ENCODE results near the gene ITPKB. TPM values are rescaled to one million over a fixed set of nuclear protein-coding genes. Genes with fewer than 3 reads are reported as not detected.

The ITPKB gene
- total RNA-seq, 2 experiments from 2014 or later = 31.0 to 31.9 TPM

DNA sequence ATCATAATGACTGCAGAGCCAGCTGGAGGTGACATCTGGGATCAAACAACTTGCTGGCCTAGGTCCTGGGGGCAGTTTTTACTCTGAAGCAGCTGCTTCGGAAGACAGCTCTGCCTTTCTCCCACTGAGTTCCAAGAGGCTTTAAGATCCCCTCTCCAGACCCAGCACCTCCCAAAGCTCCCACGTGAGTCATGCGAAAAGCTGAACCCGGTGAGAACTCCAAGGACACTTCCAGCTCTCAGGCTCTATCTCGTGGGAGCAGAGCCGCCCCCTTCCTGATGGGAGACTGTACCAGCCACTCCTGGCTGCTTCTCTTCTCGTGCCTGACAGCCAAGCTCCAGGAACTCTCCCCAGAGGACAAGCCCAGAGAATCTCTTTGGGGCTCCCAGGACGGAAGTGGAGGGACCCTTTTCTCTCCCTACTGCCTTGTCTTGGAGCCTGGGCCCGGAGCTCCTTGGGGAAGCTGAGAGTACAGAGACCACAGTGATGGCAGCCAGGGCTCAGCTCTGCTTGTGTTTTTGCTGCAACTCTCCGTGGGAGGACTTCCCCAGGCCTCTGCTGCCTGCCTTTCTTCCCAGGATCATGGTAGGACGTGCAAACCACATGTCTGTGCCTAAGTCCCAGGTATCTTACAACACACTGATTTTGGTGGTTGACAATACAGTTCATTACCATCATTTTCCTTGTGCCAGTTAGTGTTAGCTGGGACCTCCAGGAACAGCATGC, 149.9 kb downstream of the ITPKB start:
- Mint-ChIP-seq H3K4me1 (no peaks in the 10 kb centered on the region), H3K36me3 (ENCODE audit: low read depth) (no peaks in the 10 kb centered on the region), H3K27me3 (no peaks in the 10 kb centered on the region), H3K4me3 (no peak overlapping the region), H3K27ac (no peak overlapping the region), H3K9me3 (ENCODE audit: low read depth) (no peaks in the 10 kb centered on the region)
- intact Hi-C loops (cut with DNase I, micrococcal nuclease) = no loop called here
- ATAC-seq (no peak), DNase-seq (no peak)
- CTCF ChIA-PET = interaction anchor here (0.8 kb wide), 3 partner anchors 8 to 46 kb away, joined by 3 read pairs; no protein-coding TSS in a partner anchor
- POLR2A ChIA-PET = no interaction called here

GRCh38 chr1:226588484-226588883, 150.6 kb downstream of the ITPKB start:
- Mint-ChIP-seq H3K36me3 (ENCODE audit: low read depth) (no peaks in the 10 kb centered on the region), H3K4me1 (no peaks in the 10 kb centered on the region), H3K27me3 (no peaks in the 10 kb centered on the region), H3K9me3 (ENCODE audit: low read depth) (no peaks in the 10 kb centered on the region), H3K4me3 (no peak overlapping the region), H3K27ac (no peak overlapping the region)
- intact Hi-C loops (cut with DNase I, micrococcal nuclease) = no loop called here
- CTCF ChIA-PET = interaction anchor here (0.8 kb wide), 1 partner anchor 45 kb away, joined by 3 read pairs; no protein-coding TSS in a partner anchor
- ATAC-seq = no peak
- DNase-seq = no peak
- POLR2A ChIA-PET = no interaction called here

GRCh38 chr1:226586650-226587422, 152.2 kb downstream of the ITPKB start:
- no peak overlapping the region for H3K27ac Mint-ChIP-seq
- H3K9me3 Mint-ChIP-seq (ENCODE audit: low read depth) = no peaks in the 10 kb centered on the region

DNA sequence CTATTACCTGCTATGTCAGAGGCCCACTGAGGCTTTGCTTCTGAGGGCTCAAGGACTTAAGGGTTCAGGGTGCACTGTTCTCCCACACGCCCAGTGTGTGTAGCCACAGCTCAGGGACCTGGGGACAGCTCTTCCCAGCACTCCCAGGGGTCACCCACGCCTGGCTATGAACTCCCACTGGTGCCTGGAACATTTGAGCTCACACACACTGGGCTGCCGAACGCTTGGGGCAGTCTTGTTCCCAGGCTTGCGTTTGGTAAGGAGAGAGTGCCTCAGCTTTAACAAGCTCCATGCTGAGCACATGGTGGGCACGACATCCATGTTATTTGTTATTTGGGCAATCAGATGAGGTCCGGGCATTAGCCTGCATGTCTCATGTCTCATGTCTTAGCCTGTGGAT, 153.0 kb downstream of the ITPKB start:
- DNase-seq = no peak
- ChIA-PET POLR2A (no interaction called here), CTCF (interaction anchor here (1.0 to 2.1 kb wide), 2 partner anchors 23 to 28 kb away, joined by 3 to 6 read pairs; no protein-coding TSS in a partner anchor)
- Mint-ChIP-seq H3K27ac (no peak overlapping the region), H3K9me3 (ENCODE audit: low read depth) (no peaks in the 10 kb centered on the region), H3K36me3 (ENCODE audit: low read depth) (no peaks in the 10 kb centered on the region), H3K4me1 (no peaks in the 10 kb centered on the region), H3K27me3 (no peaks in the 10 kb centered on the region), H3K4me3 (no peak overlapping the region)
- intact Hi-C loops (cut with DNase I, micrococcal nuclease) = no loop called here
- no peak for ATAC-seq

More at GRCh38 chr1:226586650-226587422, 152.2 kb downstream of the ITPKB start:
- no peaks in the 10 kb centered on the region for H3K36me3 Mint-ChIP-seq (ENCODE audit: low read depth)
- H3K27me3 Mint-ChIP-seq = no peaks in the 10 kb centered on the region
- DNase-seq = no peak
- H3K4me1 Mint-ChIP-seq = no peaks in the 10 kb centered on the region
- H3K4me3 Mint-ChIP-seq = no peak overlapping the region
- intact Hi-C loops (cut with DNase I, micrococcal nuclease) = no loop called here
- POLR2A ChIA-PET = no interaction called here
- no peak for ATAC-seq
- CTCF ChIA-PET = interaction anchor here (1.0 to 2.1 kb wide), 2 partner anchors 23 to 27 kb away, joined by 3 to 6 read pairs; no protein-coding TSS in a partner anchor

GRCh38 chr1:226584164-226584563, 154.9 kb downstream of the ITPKB start:
- H3K4me1 Mint-ChIP-seq = no peaks in the 10 kb centered on the region
- no peak overlapping the region for H3K4me3 Mint-ChIP-seq
- intact Hi-C loops (cut with DNase I, micrococcal nuclease) = no loop called here
- H3K27me3 Mint-ChIP-seq = no peaks in the 10 kb centered on the region
- H3K9me3 Mint-ChIP-seq (ENCODE audit: low read depth) = no peaks in the 10 kb centered on the region
- no peaks in the 10 kb centered on the region for H3K36me3 Mint-ChIP-seq (ENCODE audit: low read depth)
- CTCF ChIA-PET = no interaction called here
- POLR2A ChIA-PET = no interaction called here
- ATAC-seq = no peak
- no peak for DNase-seq
- H3K27ac Mint-ChIP-seq = no peak overlapping the region

DNA sequence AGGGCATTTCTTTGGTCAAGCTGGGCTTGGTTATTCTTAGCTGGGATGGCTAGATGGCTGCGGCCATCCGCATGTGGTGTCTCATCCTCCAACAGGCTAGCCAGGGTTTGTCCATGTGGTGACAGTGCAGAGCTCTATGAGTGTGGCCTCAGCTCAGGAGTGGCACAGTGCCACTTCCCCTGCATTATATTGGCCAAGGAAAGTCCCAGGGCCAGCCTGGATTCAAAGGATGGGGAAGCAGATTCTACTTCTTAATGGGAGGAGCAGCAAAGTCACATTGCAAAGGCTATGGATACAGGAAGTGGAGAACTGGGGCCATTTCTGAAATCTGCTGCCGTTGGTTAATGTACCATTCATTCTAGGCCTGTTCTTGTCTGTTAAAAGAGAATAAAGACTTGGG, 156.1 kb downstream of the ITPKB start:
- Mint-ChIP-seq H3K9me3 (ENCODE audit: low read depth) (no peaks in the 10 kb centered on the region), H3K4me1 (no peaks in the 10 kb centered on the region), H3K27me3 (no peaks in the 10 kb centered on the region), H3K27ac (no peak overlapping the region), H3K36me3 (ENCODE audit: low read depth) (no peaks in the 10 kb centered on the region), H3K4me3 (no peak overlapping the region)
- POLR2A ChIA-PET = no interaction called here
- intact Hi-C loops (cut with DNase I, micrococcal nuclease) = no loop called here
- CTCF ChIA-PET = interaction anchor here (0.7 kb wide), 1 partner anchor 304 kb away, joined by 3 read pairs; no protein-coding TSS in a partner anchor
- ATAC-seq (no peak), DNase-seq (no peak)

Other genes starting within 250 kb of the ITPKB start
- not detected for gene STUM, start 190.5 kb downstream of the ITPKB start, total RNA-seq
- 1 to 10 TPM; 2.2 to 3.2 TPM for gene PSEN2, start 131.3 kb upstream of the ITPKB start, total RNA-seq
- 10 to 100 TPM; 21.3 to 26.9 TPM for gene COQ8A, start 201.0 kb upstream of the ITPKB start, total RNA-seq